GM06990 (cell line): ENCODE measurements around the gene CAPN11.
"Not testable (repeated sequence)": the region's sequence is repeated elsewhere in the genome, so short reads cannot be mapped to it uniquely, and the experiment has no call there.

Source experiments
- DNase-seq: peaks from one replicate; pipeline ENCODE4 v3.0.0-alpha.2; 2011; ENCODE audit not compliant: insufficient read length; ENCODE audit errors: extremely low read depth
- H3K27me3 ChIP-seq: replicated peaks from 2 replicates; pipeline ENCODE4 v1.6.0; 2011; ENCODE audit warnings: low read length; ENCODE audit not compliant: control insufficient read depth, insufficient read depth
- H3K36me3 ChIP-seq: 2 replicates; pipeline ENCODE4 v1.5.1; 2011; ENCODE audit warnings: low read length; ENCODE audit not compliant: control insufficient read depth, insufficient read depth
- H3K4me3 ChIP-seq: replicated peaks from 2 replicates; pipeline ENCODE4 v1.5.1; 2011; ENCODE audit warnings: low read depth, mild to moderate bottlenecking, control low read depth, low read length
- CTCF ChIP-seq: IDR thresholded peaks from 2 replicates; pipeline ENCODE4 v1.5.1; 2011; ENCODE audit warnings: low read length, control low read depth, mild to moderate bottlenecking, inconsistent platforms; ENCODE audit not compliant: insufficient read depth, poor library complexity, severe bottlenecking

Gene CAPN11

GRCh38 chr6:44194326-44194725 is 35.7 kb downstream of the CAPN11 start:
- no peak for TF ChIP-seq CTCF
- H3K36me3 ChIP-seq: no peaks in the 10 kb centered on the region
- DNase-seq: no peak
- H3K27me3 ChIP-seq: no peaks in the 10 kb centered on the region
- no peak overlapping the region for H3K4me3 ChIP-seq

GRCh38 chr6:44196351-44196750 is 37.7 kb downstream of the CAPN11 start:
- DNase-seq, H3K36me3 ChIP-seq, H3K4me3 ChIP-seq, H3K27me3 ChIP-seq: not testable (repeated sequence)

- no peak for DNase-seq
- no peak overlapping the region for H3K4me3 ChIP-seq
Measured at GRCh38 chr6:44198684-44199083, 40.1 kb downstream of the CAPN11 start.

GRCh38 chr6:44199883-44200282 is 41.3 kb downstream of the CAPN11 start:
- Histone ChIP-seq H3K27me3 (no peaks in the 10 kb centered on the region), H3K36me3 (no peaks in the 10 kb centered on the region), H3K4me3 (no peak overlapping the region)
- no peak for DNase-seq
- no peak for TF ChIP-seq CTCF

More at GRCh38 chr6:44198684-44199083, 40.1 kb downstream of the CAPN11 start:
- no peaks in the 10 kb centered on the region for H3K36me3 ChIP-seq
- TF ChIP-seq CTCF: no peak
- H3K27me3 ChIP-seq: no peaks in the 10 kb centered on the region

GRCh38 chr6:44201200-44201599 is 42.6 kb downstream of the CAPN11 start:
- no peak for TF ChIP-seq CTCF
- no peaks in the 10 kb centered on the region for H3K27me3 ChIP-seq
- DNase-seq: no peak
- no peak overlapping the region for H3K4me3 ChIP-seq
- no peaks in the 10 kb centered on the region for H3K36me3 ChIP-seq

GRCh38 chr6:44201638-44202303 is 43.2 kb downstream of the CAPN11 start:
- Histone ChIP-seq H3K36me3 (no peaks in the 10 kb centered on the region), H3K27me3 (no peaks in the 10 kb centered on the region), H3K4me3 (no peak overlapping the region)
- TF ChIP-seq CTCF: no peak
- DNase-seq: no peak
